Mesenchymal stem cell (in vitro differentiated cells and primary cell): ENCODE measurements around the gene ORM1.

ENCODE experiments used
- DNase-seq: peaks from one replicate; pipeline ENCODE4 v3.0.0-alpha.2; 2013
- H2AFZ ChIP-seq: one replicate; pipeline ENCODE4 v1.6.1; 2013; ENCODE audit warnings: low read depth, mild to moderate bottlenecking, control low read depth, inconsistent platforms, low read length, moderate library complexity
- H2AK5ac ChIP-seq: 2 replicates; pipeline ENCODE4 v1.6.1; 2013; ENCODE audit warnings: low read length, moderate library complexity, mild to moderate bottlenecking, inconsistent platforms; ENCODE audit not compliant: severe bottlenecking
- H2BK120ac ChIP-seq: one replicate; pipeline ENCODE4 v1.6.1; 2013; ENCODE audit warnings: low read depth, mild to moderate bottlenecking, inconsistent platforms, low read length, moderate library complexity
- H2BK12ac ChIP-seq, 2 experiments: one replicate each; pipeline ENCODE4 v1.6.1; 2013; ENCODE audit warnings: inconsistent platforms in 2 of 2, low read length in 2 of 2, mild to moderate bottlenecking in 2 of 2, moderate library complexity in 2 of 2, control low read depth in 1 of 2
- H2BK15ac ChIP-seq: one replicate; pipeline ENCODE4 v1.6.1; 2013; ENCODE audit warnings: mild to moderate bottlenecking, low read depth, inconsistent platforms; ENCODE audit not compliant: poor library complexity, severe bottlenecking
- H2BK5ac ChIP-seq: 2 replicates; pipeline ENCODE4 v1.6.1; 2013; ENCODE audit warnings: low read depth, mild to moderate bottlenecking, low read length, control low read depth, inconsistent platforms; ENCODE audit not compliant: poor library complexity, severe bottlenecking
- H3K14ac ChIP-seq, 2 experiments: one replicate each; pipeline ENCODE4 v1.6.1; 2013; ENCODE audit warnings: inconsistent platforms in 2 of 2, low read length in 2 of 2, control low read depth in 1 of 2, mild to moderate bottlenecking in 1 of 2, moderate library complexity in 1 of 2
- H3K18ac ChIP-seq, 2 experiments: one replicate each; pipeline ENCODE4 v1.6.1; 2013; ENCODE audit warnings: inconsistent platforms in 2 of 2, low read length in 2 of 2, control low read depth in 1 of 2, low read depth in 1 of 2, mild to moderate bottlenecking in 1 of 2
- H3K23ac ChIP-seq, 2 experiments: one replicate each; pipeline ENCODE4 v1.6.1; 2013; ENCODE audit warnings: inconsistent platforms in 2 of 2, low read length in 2 of 2, mild to moderate bottlenecking in 2 of 2, moderate library complexity in 2 of 2, control low read depth in 1 of 2
- H3K27ac ChIP-seq: 2 replicates; pipeline ENCODE4 v1.5.1; 2013; ENCODE audit warnings: mild to moderate bottlenecking, moderate library complexity, low read length, control low read depth, inconsistent platforms; ENCODE audit not compliant: poor library complexity, severe bottlenecking
- H3K27me3 ChIP-seq, 2 experiments: 2 replicates each; pipeline versions ENCODE4 v1.6.1 to v1.7.0; 2013; ENCODE audit warnings: low read length in 2 of 2, mild to moderate bottlenecking in 2 of 2, moderate library complexity in 2 of 2, control low read depth in 1 of 2, inconsistent platforms in 1 of 2; ENCODE audit not compliant: control insufficient read depth in 1 of 2, insufficient read depth in 1 of 2
- H3K36me3 ChIP-seq, 2 experiments: 2 replicates each; pipeline versions ENCODE4 v1.6.1 to v1.7.0; 2013; ENCODE audit warnings: low read length in 2 of 2, control low read depth in 1 of 2, inconsistent platforms in 1 of 2, low read depth in 1 of 2, mild to moderate bottlenecking in 1 of 2; ENCODE audit not compliant: insufficient read depth in 2 of 2, control insufficient read depth in 1 of 2
- H3K4ac ChIP-seq, 2 experiments: one replicate each; pipeline ENCODE4 v1.6.1; 2013; ENCODE audit warnings: inconsistent platforms in 2 of 2, low read length in 2 of 2, mild to moderate bottlenecking in 2 of 2, moderate library complexity in 2 of 2, control low read depth in 1 of 2, low read depth in 1 of 2
- H3K4me1 ChIP-seq: 2 replicates; pipeline ENCODE4 v1.6.1; 2013; ENCODE audit warnings: low read depth, low read length, control low read depth; ENCODE audit not compliant: control insufficient read depth, insufficient read depth
- H3K4me2 ChIP-seq: 2 replicates; pipeline ENCODE4 v1.6.1; 2013; ENCODE audit warnings: low read length, mild to moderate bottlenecking, inconsistent platforms; ENCODE audit not compliant: poor library complexity, severe bottlenecking
- H3K4me3 ChIP-seq, 2 experiments: 2 replicates each; pipeline versions ENCODE4 v1.5.1 to v1.7.0; 2013; ENCODE audit warnings: low read length in 2 of 2, mild to moderate bottlenecking in 2 of 2, control low read depth in 1 of 2, low read depth in 1 of 2; ENCODE audit not compliant: insufficient read depth in 1 of 2
- H3K79me1 ChIP-seq: replicated peaks from 2 replicates; pipeline ENCODE4 v1.6.1; 2013; ENCODE audit warnings: mild to moderate bottlenecking, control low read depth, low read length, inconsistent platforms; ENCODE audit not compliant: poor library complexity, severe bottlenecking
- H3K9ac ChIP-seq: 2 replicates; pipeline ENCODE4 v1.7.0; 2013; ENCODE audit warnings: mild to moderate bottlenecking, low read length, moderate library complexity
- H3K9me3 ChIP-seq: 2 replicates; pipeline ENCODE4 v1.7.0; 2013; ENCODE audit warnings: mild to moderate bottlenecking, low read length; ENCODE audit not compliant: control insufficient read depth
- H4K8ac ChIP-seq: one replicate; pipeline ENCODE4 v1.6.1; 2013; ENCODE audit warnings: inconsistent platforms, mild to moderate bottlenecking, low read length, moderate library complexity
- H4K91ac ChIP-seq: one replicate; pipeline ENCODE4 v1.6.1; 2013; ENCODE audit warnings: mild to moderate bottlenecking, low read length, inconsistent platforms
- WGBS: methylation state at CpG from one replicate; pipeline ENCODE4 v1.1.7; 2013; ENCODE audit warnings: mixed read lengths; 5-methylcytosine and 5-hydroxymethylcytosine counted together

The ORM1 gene

GRCh38 chr9:114336157-114336556 is 13.3 kb downstream of the ORM1 start:
- no peak overlapping the region for H2AFZ ChIP-seq
- H3K79me1 ChIP-seq = peaks cover 1% of the 10 kb centered on the region
- no peak overlapping the region for H3K27ac ChIP-seq
- no peak overlapping the region for H3K9ac ChIP-seq
- no peak overlapping the region for H4K91ac ChIP-seq
- no peak overlapping the region for H4K8ac ChIP-seq
- H2BK5ac ChIP-seq = no peak overlapping the region
- no peak overlapping the region for H3K23ac ChIP-seq
- H3K14ac ChIP-seq = no peak overlapping the region
- H3K4me2 ChIP-seq = no peak overlapping the region
- no peak overlapping the region for H2BK15ac ChIP-seq
- WGBS = 80% methylated on average over 10 of the region's 10 CpGs
- H3K9me3 ChIP-seq = no peaks in the 10 kb centered on the region
- no peak overlapping the region for H3K18ac ChIP-seq
- peaks cover 45 to 56% of the 10 kb centered on the region in 2 experiments for H3K36me3 ChIP-seq
- no peak overlapping the region for H3K4me3 ChIP-seq
- H2BK120ac ChIP-seq = no peak overlapping the region
- H3K4me1 ChIP-seq = no peaks in the 10 kb centered on the region
- no peak for DNase-seq
- H2AK5ac ChIP-seq = no peak overlapping the region
- no peaks in the 10 kb centered on the region for H3K27me3 ChIP-seq
- no peak overlapping the region for H2BK12ac ChIP-seq
- H3K4ac ChIP-seq = no peak overlapping the region

- peaks cover 1% of the 10 kb centered on the region for H3K79me1 ChIP-seq
- WGBS = 95% methylated on average over 20 of the region's 23 CpGs
- H3K36me3 ChIP-seq = peaks cover 52 to 63% of the 10 kb centered on the region in 2 experiments
- no peak overlapping the region for H2BK15ac ChIP-seq
- H2AK5ac ChIP-seq = no peak overlapping the region
- no peaks in the 10 kb centered on the region for H3K27me3 ChIP-seq
- no peak overlapping the region for H2BK120ac ChIP-seq
- no peak overlapping the region for H3K27ac ChIP-seq
- no peak overlapping the region for H4K91ac ChIP-seq
- no peak for DNase-seq
- no peaks in the 10 kb centered on the region for H3K9me3 ChIP-seq
- H3K9ac ChIP-seq = no peak overlapping the region
- no peak overlapping the region for H2AFZ ChIP-seq
- H3K4me2 ChIP-seq = no peak overlapping the region
- H3K4ac ChIP-seq = no peak overlapping the region
- no peaks in the 10 kb centered on the region for H3K4me1 ChIP-seq
- H3K23ac ChIP-seq = no peak overlapping the region
- H3K14ac ChIP-seq = no peak overlapping the region
- no peak overlapping the region for H3K18ac ChIP-seq
- no peak overlapping the region for H4K8ac ChIP-seq
- no peak overlapping the region for H2BK5ac ChIP-seq
- no peak overlapping the region for H3K4me3 ChIP-seq
- no peak overlapping the region for H2BK12ac ChIP-seq
These were observed 13.9 kb downstream of the ORM1 start for GRCh38 chr9:114336699-114337395.

GRCh38 chr9:114338187-114338586 is 15.3 kb downstream of the ORM1 start:
- H2BK15ac ChIP-seq = no peak overlapping the region
- no peak for DNase-seq
- no peak overlapping the region for H4K8ac ChIP-seq
- WGBS = 100% methylated on average over 2 of the region's 2 CpGs
- H3K9me3 ChIP-seq = no peaks in the 10 kb centered on the region
- no peak overlapping the region for H3K18ac ChIP-seq
- peaks cover 64 to 74% of the 10 kb centered on the region in 2 experiments for H3K36me3 ChIP-seq
- no peak overlapping the region for H2AK5ac ChIP-seq
- no peak overlapping the region for H3K4me3 ChIP-seq
- no peak overlapping the region for H4K91ac ChIP-seq
- H2BK5ac ChIP-seq = no peak overlapping the region
- no peaks in the 10 kb centered on the region for H3K4me1 ChIP-seq
- no peak overlapping the region for H3K14ac ChIP-seq
- H2BK120ac ChIP-seq = no peak overlapping the region
- H3K27ac ChIP-seq = no peak overlapping the region
- no peak overlapping the region for H3K23ac ChIP-seq
- no peak overlapping the region for H2AFZ ChIP-seq
- H3K9ac ChIP-seq = no peak overlapping the region
- H3K4me2 ChIP-seq = no peak overlapping the region
- H3K79me1 ChIP-seq = peaks cover 1% of the 10 kb centered on the region
- no peak overlapping the region for H2BK12ac ChIP-seq
- no peaks in the 10 kb centered on the region for H3K27me3 ChIP-seq
- no peak overlapping the region for H3K4ac ChIP-seq

DNA sequence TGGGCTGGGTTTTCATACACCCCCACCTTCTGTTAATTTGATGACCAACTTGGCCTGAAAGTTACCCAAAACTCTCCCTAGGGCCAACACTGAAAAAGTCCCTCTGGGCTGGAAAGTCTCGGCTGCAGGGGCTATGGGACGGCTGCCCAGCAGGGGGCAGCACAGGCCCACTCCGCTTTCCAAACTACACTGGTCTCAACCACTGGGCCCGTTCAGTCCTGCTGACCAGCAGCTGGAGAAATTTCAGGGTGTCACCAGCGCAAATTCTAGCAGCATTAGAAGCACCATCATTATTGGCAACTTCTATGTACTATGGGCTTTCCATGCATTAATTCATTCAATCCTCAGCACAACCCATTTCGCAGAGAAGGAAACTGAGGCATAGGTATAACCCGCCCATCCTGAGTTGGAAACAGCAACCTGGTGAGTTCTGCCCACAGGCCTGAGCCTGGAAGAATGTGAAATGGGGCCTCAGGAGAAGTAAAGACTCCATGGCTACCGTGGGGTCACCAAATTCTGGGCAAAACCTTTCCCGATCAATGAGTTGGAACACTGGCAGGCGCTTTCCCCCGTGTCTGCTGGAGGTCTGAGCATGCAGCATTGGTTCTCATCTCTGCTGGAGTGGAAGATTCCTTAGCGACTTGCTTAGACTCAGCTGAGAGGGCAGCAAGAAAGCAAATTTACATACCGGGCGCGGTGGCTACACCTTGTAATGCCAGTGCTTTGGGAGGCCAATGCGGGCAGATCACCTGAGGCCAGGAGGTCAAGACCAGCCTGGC is 16.4 kb downstream of the ORM1 start:
- Histone ChIP-seq H3K18ac (no peak overlapping the region), H3K4me2 (no peak overlapping the region), H3K4ac (no peak overlapping the region), H2BK120ac (no peak overlapping the region), H3K27me3 (no peaks in the 10 kb centered on the region), H3K23ac (no peak overlapping the region), H3K27ac (no peak overlapping the region), H3K36me3 (peaks cover 75 to 84% of the 10 kb centered on the region in 2 experiments), H3K14ac (no peak overlapping the region), H2BK15ac (no peak overlapping the region), H3K4me1 (no peaks in the 10 kb centered on the region), H4K8ac (no peak overlapping the region), H2AFZ (no peak overlapping the region), H4K91ac (no peak overlapping the region), H3K4me3 (no peak overlapping the region), H2AK5ac (no peak overlapping the region), H3K9ac (no peak overlapping the region), H3K79me1 (peaks cover 1% of the 10 kb centered on the region), H3K9me3 (no peaks in the 10 kb centered on the region), H2BK5ac (no peak overlapping the region), H2BK12ac (no peak overlapping the region)
- DNase-seq = peak; percentile 57
- 82% methylated on average over 16 of the region's 16 CpGs for WGBS
